Measurements from ENCODE around the gene APBB3.

The APBB3 gene

GRCh38 chr5:140555747-140556312 is 8.6 kb downstream of the APBB3 start:
- DNase-seq (ENCODE audit: extremely low read depth in 1 of 2, low read depth in 1 of 2): no peak

DNA sequence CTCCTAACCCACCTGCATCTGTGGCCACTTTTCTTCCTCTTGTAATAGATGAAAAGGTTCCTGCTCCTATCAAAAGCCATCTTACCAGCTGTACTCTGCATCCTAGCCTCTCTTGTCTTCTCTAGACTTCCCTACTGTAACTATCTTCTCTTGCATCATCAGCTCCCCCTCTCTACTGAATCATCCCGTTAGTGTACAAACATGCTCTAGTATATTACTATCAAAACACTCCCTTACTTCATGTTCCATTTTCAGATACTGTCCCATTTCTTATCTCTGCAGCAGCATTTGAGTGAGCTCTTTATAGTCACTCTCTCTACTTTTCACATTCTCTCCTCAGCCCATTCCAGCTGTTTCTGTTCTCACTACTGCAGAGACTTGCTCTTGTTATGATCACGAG is 9.9 kb downstream of the APBB3 start:
- no peak for DNase-seq (ENCODE audit: extremely low read depth in 1 of 2, low read depth in 1 of 2)

GRCh38 chr5:140553657-140554056 is 10.7 kb downstream of the APBB3 start:
- no peak for DNase-seq (ENCODE audit: extremely low read depth in 1 of 2, low read depth in 1 of 2)

- no peak for DNase-seq (ENCODE audit: extremely low read depth in 1 of 2, low read depth in 1 of 2)
Observed at GRCh38 chr5:140551872-140552271, 12.5 kb downstream of the APBB3 start.

- DNase-seq (ENCODE audit: extremely low read depth in 1 of 2, low read depth in 1 of 2): no peak
Observed at GRCh38 chr5:140550147-140551079, 14.0 kb downstream of the APBB3 start.

DNA sequence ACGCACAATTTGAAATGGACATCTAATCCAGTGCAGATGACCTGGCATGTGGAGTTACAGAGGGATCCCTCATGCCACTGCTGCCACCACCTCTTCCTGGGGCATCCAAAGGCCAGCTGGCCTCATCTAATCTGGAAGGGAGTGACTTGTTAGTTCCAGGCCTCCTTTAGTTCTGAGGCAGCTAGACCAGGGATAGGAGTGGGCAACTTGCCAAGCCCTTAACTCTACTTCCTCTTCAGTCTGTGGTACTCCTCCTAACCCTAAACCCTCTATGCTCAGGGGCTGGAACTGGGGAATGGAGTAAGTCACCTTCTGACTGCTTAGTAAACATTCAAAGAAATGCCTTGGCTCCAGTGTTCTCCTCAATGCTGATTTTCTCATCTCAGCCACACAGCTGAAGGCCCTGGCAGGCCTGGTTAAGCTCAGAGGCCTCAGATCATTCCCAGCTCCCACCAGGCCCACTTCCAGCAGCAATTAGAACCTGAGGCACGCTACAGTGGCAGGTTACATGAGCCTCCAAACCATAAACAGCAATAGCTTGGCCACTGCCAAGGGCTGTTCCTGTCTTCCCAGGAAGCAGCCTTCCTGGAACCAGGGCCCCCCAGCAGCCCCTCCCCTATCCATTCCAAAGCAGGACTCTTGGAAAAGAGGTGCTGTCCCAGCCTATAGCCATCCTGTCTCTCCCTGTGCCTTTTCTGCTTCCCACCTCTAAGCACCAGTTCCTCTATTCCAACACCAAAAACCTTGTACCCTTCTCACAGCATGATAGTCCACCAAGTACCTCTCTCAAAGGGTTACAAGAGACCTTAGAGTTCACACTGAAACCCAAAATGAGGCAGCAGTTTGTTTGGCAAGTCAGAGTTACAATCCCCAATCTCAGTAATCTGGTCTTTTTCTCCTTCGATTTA is 14.9 kb downstream of the APBB3 start:
- DNase-seq (ENCODE audit: extremely low read depth in 1 of 2, low read depth in 1 of 2): no peak

- DNase-seq (ENCODE audit: extremely low read depth in 1 of 2, low read depth in 1 of 2): no peak
Observed at GRCh38 chr5:140548791-140549190, 15.6 kb downstream of the APBB3 start.

DNA sequence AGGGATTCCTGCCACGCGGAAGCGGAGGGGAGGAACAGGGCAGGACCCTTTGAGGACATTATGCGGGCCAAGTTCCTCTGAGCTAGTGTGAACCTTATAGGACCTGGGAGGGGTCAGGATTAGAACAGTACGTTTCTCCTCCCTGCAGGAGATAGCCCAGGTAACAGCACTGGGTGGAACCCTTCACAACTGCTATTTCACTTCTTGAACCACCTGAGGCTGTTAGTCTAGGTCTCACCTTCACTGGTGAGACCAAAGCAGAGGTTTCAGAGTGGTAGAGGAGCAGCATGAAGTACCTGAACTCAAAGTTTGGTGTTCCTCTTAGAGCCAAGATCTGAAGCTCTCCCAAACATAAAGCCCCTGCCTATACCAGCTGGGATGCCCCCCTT is 16.1 kb downstream of the APBB3 start:
- no peak for DNase-seq (ENCODE audit: extremely low read depth in 1 of 2, low read depth in 1 of 2)

DNA sequence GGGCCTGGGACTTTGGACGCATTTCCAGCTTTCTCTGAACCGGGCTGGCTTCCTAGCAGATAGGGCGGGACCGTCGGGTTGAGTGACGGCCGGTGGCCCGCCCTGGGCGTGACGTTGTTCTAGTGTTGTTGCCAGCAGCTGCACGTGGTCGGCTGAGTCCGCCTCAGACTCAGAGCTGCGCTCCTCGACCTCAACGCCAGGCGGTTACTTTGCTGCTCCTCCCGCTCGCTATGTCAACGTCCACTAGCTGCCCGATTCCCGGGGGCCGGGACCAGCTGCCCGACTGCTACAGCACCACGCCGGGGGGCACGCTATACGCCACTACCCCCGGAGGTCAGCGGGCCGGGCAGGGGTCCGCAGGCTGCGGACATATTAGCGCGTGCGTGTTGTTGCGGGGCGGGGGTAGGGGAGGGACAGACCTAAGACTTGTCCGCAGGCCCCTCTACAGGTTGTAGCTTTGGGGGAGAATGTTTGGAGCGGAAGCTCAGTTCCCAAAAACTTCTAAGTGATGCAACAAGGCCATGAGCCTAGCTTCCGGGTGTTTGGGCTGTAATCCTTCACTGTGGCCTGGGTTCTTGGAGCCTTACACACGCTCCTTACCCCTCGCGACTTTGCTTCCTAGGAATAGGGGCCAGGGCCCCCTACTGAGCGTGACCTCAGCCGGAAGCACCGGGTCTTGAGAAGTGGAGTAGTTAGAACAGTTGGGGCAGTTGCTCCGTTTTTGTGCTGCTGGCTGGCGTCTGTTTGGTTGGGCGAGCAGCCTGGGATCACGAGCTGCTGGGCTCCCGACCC is 16.7 kb downstream of the APBB3 start, which contains the start of gene EIF4EBP3:
TSS of gene EIF4EBP3 (plus strand) at position 155 of the 792 bp plus-strand sequence. CDS start at position 231, 76 bp downstream.
- DNase-seq (ENCODE audit: extremely low read depth in 1 of 2, low read depth in 1 of 2): peak; percentile 59 to 78

GRCh38 chr5:140546851-140547507 is 17.4 kb downstream of the APBB3 start:
- DNase-seq (ENCODE audit: extremely low read depth in 1 of 2, low read depth in 1 of 2): no peak

- DNase-seq (ENCODE audit: extremely low read depth in 1 of 2, low read depth in 1 of 2): no peak
Observed at GRCh38 chr5:140545606-140546005, 18.8 kb downstream of the APBB3 start.

DNA sequence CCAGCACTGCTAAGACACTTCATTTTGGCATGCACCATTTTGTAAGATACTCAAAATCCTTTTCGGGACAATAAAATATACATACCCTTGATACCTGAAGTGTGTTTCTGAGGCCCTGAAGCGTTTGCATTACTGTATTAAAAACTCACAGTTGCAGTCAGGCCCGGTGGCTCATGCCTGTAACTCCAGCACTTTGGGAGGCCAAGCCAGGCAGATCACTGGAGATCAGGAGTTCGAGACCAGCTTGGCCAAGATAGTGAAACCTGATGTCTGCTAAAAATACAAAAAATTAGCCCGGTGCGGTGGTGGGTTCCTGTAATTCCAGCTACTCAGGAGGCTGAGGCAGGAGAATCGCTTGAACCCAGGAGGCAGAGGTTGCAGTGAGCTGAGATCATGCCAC is 19.4 kb downstream of the APBB3 start:
- no peak for DNase-seq (ENCODE audit: extremely low read depth in 1 of 2, low read depth in 1 of 2)

- no peak for DNase-seq (ENCODE audit: extremely low read depth in 1 of 2, low read depth in 1 of 2)
Observed at GRCh38 chr5:140542972-140543371, 21.4 kb downstream of the APBB3 start.

DNA sequence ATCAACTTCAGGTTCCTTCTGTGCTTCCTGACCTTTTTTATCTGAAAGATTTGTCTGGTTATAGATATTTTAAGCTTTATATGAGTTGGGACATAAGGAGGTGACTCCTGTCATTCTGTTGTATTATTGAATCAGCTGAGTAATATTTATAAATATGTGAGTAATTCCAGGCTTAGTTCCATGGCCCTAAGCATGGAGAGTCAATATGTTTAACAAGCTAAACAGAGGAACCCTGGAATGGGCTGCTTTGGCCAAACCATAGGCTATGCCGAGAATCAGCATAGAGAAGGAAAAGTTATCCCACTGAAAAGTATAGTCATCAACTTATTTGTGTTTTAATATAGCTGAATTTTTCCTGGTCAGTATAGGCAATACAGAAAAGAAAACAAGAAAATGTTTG is 24.2 kb downstream of the APBB3 start:
- no peak for DNase-seq (ENCODE audit: extremely low read depth in 1 of 2, low read depth in 1 of 2)

- DNase-seq (ENCODE audit: extremely low read depth in 1 of 2, low read depth in 1 of 2): no peak
Observed at GRCh38 chr5:140524003-140524402, 40.4 kb downstream of the APBB3 start.

DNA sequence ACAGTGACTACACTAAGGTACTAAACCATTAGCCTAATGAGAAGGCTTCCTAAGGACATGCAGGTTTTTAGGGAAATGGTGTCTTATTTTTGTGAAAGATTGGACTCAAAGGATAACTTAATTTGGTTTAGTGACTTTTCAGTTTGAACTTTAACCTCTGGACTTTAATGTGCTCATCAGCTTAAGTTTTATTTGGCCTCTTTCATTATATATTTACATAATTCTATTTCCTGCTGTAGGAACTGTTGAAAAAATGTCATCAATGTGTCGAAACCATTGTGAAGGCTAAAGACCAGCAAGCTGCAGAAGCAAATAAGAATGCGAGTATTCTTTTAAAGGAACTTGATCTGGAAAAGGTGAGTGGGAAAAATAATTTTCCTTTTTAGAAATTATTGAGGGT is 51.3 kb downstream of the APBB3 start:
- no peak for DNase-seq (ENCODE audit: extremely low read depth in 1 of 2, low read depth in 1 of 2)

DNA sequence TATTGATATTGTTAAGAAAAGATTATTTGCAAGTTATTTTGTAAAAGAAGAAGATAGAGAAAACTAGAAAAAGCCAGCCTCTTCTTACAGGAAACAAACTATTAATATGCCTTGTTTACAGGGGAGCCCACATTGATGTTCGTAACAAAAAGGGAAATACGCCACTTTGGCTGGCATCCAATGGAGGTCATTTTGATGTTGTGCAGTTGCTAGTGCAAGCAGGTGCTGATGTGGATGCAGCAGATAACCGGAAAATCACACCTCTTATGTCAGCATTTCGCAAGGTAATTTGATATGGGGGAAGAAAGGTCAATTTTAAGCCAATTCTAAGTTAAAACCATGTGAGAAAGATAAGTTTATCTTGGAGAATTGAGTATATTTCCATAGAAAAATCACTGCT is 54.5 kb downstream of the APBB3 start:
- no peak for DNase-seq (ENCODE audit: extremely low read depth in 1 of 2, low read depth in 1 of 2)

All from stimulated activated CD8-positive, alpha-beta memory T cell treated with anti-CD3 and anti-CD28 coated beads, Interleukin-7, amount 100 ng/mL, for 48 hours (primary cell).